Kidney epithelial cell (primary cell): ENCODE measurements around the gene PDZRN4. TPM values are rescaled to one million over a fixed set of nuclear protein-coding genes. Genes with fewer than 3 reads are reported as not detected.

Experiments
- DNase-seq: peaks from one replicate; pipeline ENCODE4 v3.0.0-alpha.2; 2010; ENCODE audit warnings: low read depth
- H3K27me3 ChIP-seq: 2 replicates; pipeline ENCODE4 v1.6.0; 2011; ENCODE audit warnings: low read length; ENCODE audit not compliant: control insufficient read depth, insufficient read depth
- H3K36me3 ChIP-seq: 2 replicates; pipeline ENCODE4 v1.5.1; 2011; ENCODE audit warnings: low read length; ENCODE audit not compliant: control insufficient read depth, insufficient read depth
- H3K4me3 ChIP-seq: 2 replicates; pipeline ENCODE4 v1.5.1; 2011; ENCODE audit warnings: low read depth, mild to moderate bottlenecking, control low read depth, low read length
- total RNA-seq: library from RNA; depleted of rRNA; stranded (reverse); fragments of >200 nt; gene quantifications from 2 replicates; pipeline ENCODE4 v1.2.3, GENCODE V29; 2015
- TF ChIP-seq, protein P1 (sequence below): IDR thresholded peaks from 2 replicates; pipeline ENCODE4 v1.5.1; 2011; ENCODE audit warnings: mild to moderate bottlenecking, moderate library complexity, low read length, control low read depth, inconsistent platforms; ENCODE audit not compliant: insufficient read depth, poor library complexity, severe bottlenecking

PDZRN4 gene
- total RNA-seq, 1 donor from 2014 or later, result not detected

DNA sequence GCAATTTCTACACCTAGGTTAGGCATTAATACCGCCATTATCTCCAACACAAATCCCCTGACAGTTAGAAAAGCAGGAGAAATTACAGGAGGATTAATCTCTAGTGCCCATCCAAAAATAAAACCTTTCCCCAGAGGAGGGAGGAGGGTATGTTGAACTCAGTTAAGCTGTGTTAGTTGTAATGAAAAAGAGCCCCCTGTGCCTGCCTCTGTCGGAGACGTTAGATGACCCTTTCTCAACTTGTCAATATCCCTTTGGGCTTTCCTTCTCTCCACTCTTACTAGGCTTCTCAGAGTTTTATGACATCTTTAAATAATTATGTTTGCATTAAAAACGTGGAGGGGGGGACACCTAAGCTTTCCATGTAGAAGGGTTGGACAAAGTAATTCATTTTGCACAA, 278.2 kb downstream of the PDZRN4 start:
- no peak for DNase-seq
- no peak overlapping the region for H3K4me3 ChIP-seq
- H3K27me3 ChIP-seq, result no peaks in the 10 kb centered on the region
- TF ChIP-seq, protein P1, sequence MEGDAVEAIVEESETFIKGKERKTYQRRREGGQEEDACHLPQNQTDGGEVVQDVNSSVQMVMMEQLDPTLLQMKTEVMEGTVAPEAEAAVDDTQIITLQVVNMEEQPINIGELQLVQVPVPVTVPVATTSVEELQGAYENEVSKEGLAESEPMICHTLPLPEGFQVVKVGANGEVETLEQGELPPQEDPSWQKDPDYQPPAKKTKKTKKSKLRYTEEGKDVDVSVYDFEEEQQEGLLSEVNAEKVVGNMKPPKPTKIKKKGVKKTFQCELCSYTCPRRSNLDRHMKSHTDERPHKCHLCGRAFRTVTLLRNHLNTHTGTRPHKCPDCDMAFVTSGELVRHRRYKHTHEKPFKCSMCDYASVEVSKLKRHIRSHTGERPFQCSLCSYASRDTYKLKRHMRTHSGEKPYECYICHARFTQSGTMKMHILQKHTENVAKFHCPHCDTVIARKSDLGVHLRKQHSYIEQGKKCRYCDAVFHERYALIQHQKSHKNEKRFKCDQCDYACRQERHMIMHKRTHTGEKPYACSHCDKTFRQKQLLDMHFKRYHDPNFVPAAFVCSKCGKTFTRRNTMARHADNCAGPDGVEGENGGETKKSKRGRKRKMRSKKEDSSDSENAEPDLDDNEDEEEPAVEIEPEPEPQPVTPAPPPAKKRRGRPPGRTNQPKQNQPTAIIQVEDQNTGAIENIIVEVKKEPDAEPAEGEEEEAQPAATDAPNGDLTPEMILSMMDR, result no peak
- H3K36me3 ChIP-seq, result no peaks in the 10 kb centered on the region

DNA sequence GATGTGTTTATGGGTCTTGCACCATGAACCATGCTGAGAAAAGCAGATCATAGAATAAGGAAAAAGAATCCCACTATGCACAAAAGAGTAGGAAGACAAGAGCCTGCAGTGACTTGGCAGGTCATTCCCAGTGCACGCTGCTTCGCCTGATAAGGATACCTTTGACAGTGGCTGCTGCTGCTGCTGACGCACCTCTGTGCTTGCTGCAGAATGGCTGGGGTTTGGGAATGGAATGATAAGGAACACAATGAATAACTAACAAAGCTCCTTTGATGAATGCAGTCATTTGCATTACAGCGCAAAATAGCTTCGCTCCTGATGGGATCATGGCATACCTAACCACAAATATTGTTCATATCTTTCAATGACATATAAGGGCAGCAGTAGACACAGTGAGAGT, 278.7 kb downstream of the PDZRN4 start:
- TF ChIP-seq, protein P1, result no peak
- no peaks in the 10 kb centered on the region for H3K27me3 ChIP-seq
- no peak for DNase-seq
- no peak overlapping the region for H3K4me3 ChIP-seq
- no peaks in the 10 kb centered on the region for H3K36me3 ChIP-seq

DNA sequence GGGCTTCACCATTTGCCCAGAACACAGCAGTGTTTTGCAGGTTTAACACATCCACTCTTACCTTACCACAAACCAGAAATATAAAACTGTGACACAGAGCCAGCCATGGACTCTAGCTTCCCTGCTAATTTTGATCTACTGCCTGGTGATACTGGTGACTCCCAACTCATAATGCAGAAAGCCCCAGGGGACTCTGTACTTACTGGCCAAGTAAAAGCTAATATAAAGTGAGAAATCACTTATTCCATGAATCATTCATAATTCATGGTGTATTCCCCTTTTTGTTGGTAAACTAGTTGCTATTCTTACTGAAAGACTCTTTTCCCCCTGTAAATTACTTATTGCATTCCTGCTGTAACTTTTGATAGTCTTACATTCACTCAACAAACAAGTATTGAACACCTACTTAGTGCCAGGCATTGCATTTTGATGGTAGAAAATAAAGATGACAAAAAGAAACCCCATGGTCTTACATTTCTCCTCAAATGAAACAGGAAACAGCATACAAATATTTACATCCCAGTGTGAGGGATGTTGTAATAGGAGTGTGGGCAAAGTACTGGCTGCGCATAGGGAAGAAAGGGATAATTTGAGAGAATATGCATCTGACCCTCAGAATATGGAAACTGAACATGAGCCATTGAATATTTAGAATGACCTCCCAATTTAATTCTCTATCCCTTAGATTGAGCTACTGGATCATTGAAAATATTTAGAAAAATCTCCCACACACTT, 279.6 kb downstream of the PDZRN4 start:
- TF ChIP-seq, protein P1, result no peak
- no peak for DNase-seq
- H3K4me3 ChIP-seq, result no peak overlapping the region
- H3K27me3 ChIP-seq, result no peaks in the 10 kb centered on the region
- H3K36me3 ChIP-seq, result no peaks in the 10 kb centered on the region

DNA sequence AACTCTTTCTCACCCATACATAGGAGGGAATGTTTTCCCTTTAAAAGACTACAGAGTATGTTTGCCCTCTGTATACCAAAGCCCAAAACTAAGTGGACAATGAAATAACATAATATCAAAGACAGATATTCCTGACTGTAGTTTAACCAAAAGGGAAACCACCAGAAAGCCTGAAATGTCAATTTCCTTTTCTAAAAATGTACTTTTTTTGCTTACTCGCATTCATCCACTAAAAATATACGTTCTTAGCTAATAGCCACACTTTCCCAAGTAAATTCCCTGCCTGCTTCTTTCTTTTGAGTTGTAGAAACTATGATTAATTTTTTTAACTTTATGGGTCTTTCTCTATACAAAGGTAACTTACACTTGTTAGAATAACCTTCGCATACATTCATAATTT, 280.2 kb downstream of the PDZRN4 start:
- no peak overlapping the region for H3K4me3 ChIP-seq
- TF ChIP-seq, protein P1, result no peak
- H3K36me3 ChIP-seq, result no peaks in the 10 kb centered on the region
- H3K27me3 ChIP-seq, result no peaks in the 10 kb centered on the region
- DNase-seq, result no peak

DNA sequence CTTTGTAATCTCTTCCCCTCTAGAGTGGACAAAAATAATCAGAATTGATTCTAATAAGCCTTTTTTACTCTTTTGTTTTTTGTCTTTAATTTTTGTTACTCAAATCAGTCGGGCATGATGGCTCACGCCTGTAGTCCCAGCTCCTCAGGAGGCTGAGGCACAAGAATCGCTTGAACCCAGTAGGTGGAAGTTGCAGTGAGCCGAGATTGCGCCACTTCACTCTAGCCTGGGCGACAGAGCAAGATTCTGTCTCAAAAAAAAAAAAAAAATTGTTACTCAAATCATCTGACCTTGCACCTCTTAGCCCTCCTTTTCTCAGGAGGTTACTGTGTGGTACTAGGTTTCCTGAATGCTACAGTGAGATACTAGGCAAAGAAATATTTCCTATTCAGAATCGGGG, 280.6 kb downstream of the PDZRN4 start:
- Histone ChIP-seq H3K27me3 (no peaks in the 10 kb centered on the region), H3K4me3 (no peak overlapping the region), H3K36me3 (no peaks in the 10 kb centered on the region)
- TF ChIP-seq, protein P1, result no peak
- no peak for DNase-seq

DNA sequence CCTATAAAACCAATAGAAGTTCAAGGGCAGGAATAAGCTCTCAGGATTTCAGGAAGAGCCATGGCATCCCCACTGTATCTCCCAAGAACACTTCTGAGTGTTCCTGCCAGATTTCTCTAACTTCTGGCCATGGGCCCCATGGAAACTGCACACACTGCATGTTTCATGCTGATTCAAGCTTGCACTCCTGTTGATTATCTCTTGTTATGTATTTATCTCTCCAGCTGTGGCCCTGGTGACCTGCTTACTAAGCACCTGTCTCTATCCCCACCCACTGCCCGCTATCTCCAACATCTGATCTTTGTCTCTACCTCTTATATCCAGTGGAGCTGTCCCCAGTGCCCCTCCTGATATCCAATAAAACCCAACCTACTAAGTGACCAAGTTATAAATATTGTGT, 285.3 kb downstream of the PDZRN4 start:
- Histone ChIP-seq H3K4me3 (no peak overlapping the region), H3K27me3 (no peaks in the 10 kb centered on the region), H3K36me3 (no peaks in the 10 kb centered on the region)
- no peak for DNase-seq
- TF ChIP-seq, protein P1, result no peak
